Activated CD4-positive, alpha-beta T cell treated with anti-CD3 and anti-CD28 coated beads for 36 hours (primary cell): Measurements from ENCODE around the gene PRRT4. TPM values are rescaled to one million over a fixed set of nuclear protein-coding genes. Genes with fewer than 3 reads are reported as not detected.

Experiments
- ATAC-seq: fragments of 200-7000 bp; cut with Tn5 transposase; one replicate; pipeline ENCODE4 v1.10.0; 2021; ENCODE audit warnings: mild to moderate bottlenecking, moderate library complexity
- CTCF ChIA-PET: fragments of 350-600 bp; sonication (Branson Sonifier 250); formaldehyde crosslinking; loops from one replicate; lab custom pipeline; 2021; ENCODE audit warnings: antibody characterized with exemption; lab: Charles Lee
- POLR2A ChIA-PET: fragments of 350-600 bp; sonication (Branson Sonifier 250); formaldehyde crosslinking; loops from one replicate; lab custom pipeline; 2021; ENCODE audit warnings: antibody characterized with exemption, inconsistent platforms; lab: Charles Lee
- DNase-seq: peaks from one replicate; pipeline ENCODE4 v3.0.0-alpha.2; 2020
- H3K27ac Mint-ChIP-seq: one replicate; pipeline ENCODE4 v1.8.0; 2021; ENCODE audit warnings: mixed read lengths
- H3K27me3 Mint-ChIP-seq: one replicate; pipeline ENCODE4 v1.8.0; 2021; ENCODE audit warnings: mixed read lengths
- H3K36me3 Mint-ChIP-seq: one replicate; pipeline ENCODE4 v1.8.0; 2021; ENCODE audit warnings: low read depth, mixed read lengths
- H3K4me1 Mint-ChIP-seq: one replicate; pipeline ENCODE4 v1.8.0; 2021; ENCODE audit warnings: mixed read lengths
- H3K4me3 Mint-ChIP-seq: one replicate; pipeline ENCODE4 v1.8.0; 2021; ENCODE audit warnings: mild to moderate bottlenecking, moderate library complexity, mixed read lengths
- H3K9me3 Mint-ChIP-seq: one replicate; pipeline ENCODE4 v1.8.0; 2021; ENCODE audit warnings: low read depth, mixed read lengths
- intact Hi-C, 2 experiments: fragments of 100-400 bp; cut with DNase I in 1 of 2; cut with micrococcal nuclease in 1 of 2; formaldehyde crosslinking; loops; one replicate each; pipeline versions ENCODE4 v1.14.2 to v1.15.1; 2022 to 2024; cut with DNase I, micrococcal nuclease
- total RNA-seq, 2 experiments: library from RNA; stranded (reverse); gene quantifications; one replicate each; pipeline ENCODE4 v1.2.3, GENCODE V29; 2021

Gene PRRT4
- total RNA-seq, 2 experiments from 2014 or later, result 0.23 to 0.39 TPM

DNA sequence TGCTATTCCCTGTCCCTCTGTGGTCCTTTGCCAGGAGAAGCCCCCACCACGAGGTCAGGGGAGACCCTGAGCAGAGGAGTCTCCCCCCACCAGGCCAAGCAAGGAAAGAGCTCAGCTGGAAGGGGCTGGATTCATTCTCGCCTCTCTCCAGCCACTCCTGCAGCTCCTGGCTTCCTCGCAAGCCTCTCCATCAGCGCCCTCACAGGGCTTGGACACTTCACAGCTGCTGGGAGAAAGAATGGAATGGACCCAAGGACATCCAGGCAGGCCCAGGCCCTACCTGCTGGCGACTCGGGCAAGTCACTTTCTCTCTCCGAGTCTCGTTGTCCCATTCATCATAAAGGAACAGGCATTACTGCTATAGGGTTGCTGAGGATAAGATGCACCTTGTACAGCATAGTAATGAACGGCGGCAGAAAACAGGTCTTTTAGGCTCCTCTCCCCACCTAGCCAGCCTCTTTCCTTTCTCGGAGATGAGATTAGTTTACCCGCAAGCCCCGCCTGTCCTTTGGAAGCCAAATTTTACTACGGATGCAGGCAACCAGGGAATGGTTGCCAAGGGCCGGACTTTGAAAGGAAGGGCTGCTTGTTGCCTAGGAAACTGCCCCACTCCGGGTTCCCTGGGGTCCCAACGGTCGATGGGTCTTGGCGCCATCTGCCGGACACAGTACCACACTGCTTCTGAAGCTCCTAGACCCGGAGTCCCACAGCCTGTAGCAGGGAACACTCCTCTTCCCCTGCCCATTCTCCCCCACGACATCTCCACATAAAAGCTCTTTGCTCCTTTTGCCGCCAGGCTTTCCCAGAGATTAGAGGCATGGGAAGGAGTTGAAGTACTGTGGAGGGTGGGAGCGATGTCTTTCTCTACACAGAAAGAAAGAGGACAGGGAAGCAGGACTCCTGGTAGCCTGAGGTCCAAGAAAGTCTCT, 26.0 kb upstream of the PRRT4 start:
- ChIA-PET POLR2A (interaction anchor here (1.0 kb wide), 1 partner anchor 40 kb away, joined by 4 read pairs; no protein-coding TSS in a partner anchor), CTCF (interaction anchor here (0.6 to 14.4 kb wide), 31 partner anchors 8 to 492 kb away, joined by 3 to 321 read pairs (median 4); partner anchors contain the start of genes PRRT4 and RBM28)
- peak; percentile 84 for DNase-seq

DNA sequence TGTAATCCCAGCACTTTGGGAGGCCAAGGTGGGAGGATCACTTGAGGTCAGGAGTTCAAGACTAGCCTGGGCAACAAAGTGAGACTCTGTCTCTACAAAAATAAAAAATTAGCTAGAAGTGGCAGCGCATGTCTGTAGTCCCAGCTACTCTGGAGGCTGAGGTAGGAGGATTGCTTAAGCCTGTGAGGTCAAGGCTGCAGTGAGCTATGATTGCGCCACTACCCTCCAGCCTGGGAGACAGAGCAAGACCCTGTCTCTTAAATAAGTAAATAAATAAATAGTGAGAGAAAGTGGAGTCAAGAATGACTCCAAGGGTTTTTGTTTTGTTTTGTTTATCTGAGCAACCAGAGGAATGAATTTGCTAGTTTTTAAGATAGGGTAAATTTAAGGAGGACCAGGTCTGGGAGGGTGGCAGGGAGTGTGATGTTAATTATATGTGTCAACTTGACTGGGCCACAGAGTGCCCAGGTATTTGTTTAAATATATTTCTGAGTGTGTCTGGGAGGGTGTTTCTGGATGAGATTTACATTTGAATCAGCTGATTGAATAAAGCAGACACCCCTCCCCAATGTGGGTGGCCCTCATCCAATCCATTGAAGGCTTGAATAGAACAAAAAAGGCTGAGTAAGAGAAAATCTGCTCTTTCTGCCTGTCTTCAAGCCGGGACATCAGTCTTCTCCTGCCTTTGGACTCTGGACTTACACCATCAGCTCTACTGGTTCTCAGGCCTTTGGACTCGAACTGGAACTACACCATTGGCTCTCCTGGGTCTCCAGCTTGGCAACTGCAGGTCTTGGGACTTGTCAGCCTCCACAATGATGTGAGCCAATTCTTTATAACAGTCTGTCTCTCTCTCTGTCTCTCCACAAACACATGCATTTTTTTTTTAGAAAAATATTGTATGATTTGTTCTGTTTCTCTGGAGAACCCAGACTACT, 24.8 kb upstream of the PRRT4 start:
- POLR2A ChIA-PET, result no interaction called here
- H3K9me3 Mint-ChIP-seq, result no peaks in the 10 kb centered on the region
- CTCF ChIA-PET, result interaction anchor here (0.6 to 14.4 kb wide), 18 partner anchors 9 to 74 kb away, joined by 3 to 321 read pairs (median 5); partner anchors contain the start of genes PRRT4 and RBM28
- H3K27ac Mint-ChIP-seq, result no peak overlapping the region
- H3K4me1 Mint-ChIP-seq, result peaks cover 2% of the 10 kb centered on the region
- intact Hi-C loops, result no loop called here
- H3K27me3 Mint-ChIP-seq, result no peaks in the 10 kb centered on the region
- no peak overlapping the region for H3K4me3 Mint-ChIP-seq
- DNase-seq (no peak), ATAC-seq (no peak)
- no peaks in the 10 kb centered on the region for H3K36me3 Mint-ChIP-seq

More for the DNA sequence above, 26.0 kb upstream of the PRRT4 start:
- Mint-ChIP-seq H3K4me3 (no peak overlapping the region), H3K36me3 (no peaks in the 10 kb centered on the region), H3K9me3 (no peaks in the 10 kb centered on the region), H3K4me1 (peaks cover 2% of the 10 kb centered on the region), H3K27me3 (no peaks in the 10 kb centered on the region), H3K27ac (no peak overlapping the region)
- intact Hi-C loops, result loop anchor here (1.0 kb wide), 2 partner anchors 35 to 40 kb away; no protein-coding TSS in a partner anchor
- ATAC-seq, result peak; percentile 83

- DNase-seq (no peak), ATAC-seq (no peak)
- H3K27ac Mint-ChIP-seq, result no peak overlapping the region
- H3K27me3 Mint-ChIP-seq, result no peaks in the 10 kb centered on the region
- ChIA-PET POLR2A (no interaction called here), CTCF (interaction anchor here (14.4 kb wide), 1 partner anchor 37 kb away, joined by 321 read pairs; the partner anchor contains the start of gene RBM28)
- no peak overlapping the region for H3K4me3 Mint-ChIP-seq
- no peaks in the 10 kb centered on the region for H3K9me3 Mint-ChIP-seq
- H3K4me1 Mint-ChIP-seq, result peaks cover 2% of the 10 kb centered on the region
- no peaks in the 10 kb centered on the region for H3K36me3 Mint-ChIP-seq
- intact Hi-C loops, result no loop called here
Measured at GRCh38 chr7:128384726-128385125, 23.2 kb upstream of the PRRT4 start.

GRCh38 chr7:128383776-128384175, 22.3 kb upstream of the PRRT4 start:
- DNase-seq (no peak), ATAC-seq (no peak)
- no peaks in the 10 kb centered on the region for H3K9me3 Mint-ChIP-seq
- ChIA-PET POLR2A (interaction anchor here (1.0 kb wide), 1 partner anchor 40 kb away, joined by 3 read pairs; the partner anchor contains the start of gene RBM28), CTCF (interaction anchor here (1.0 to 14.4 kb wide), 3 partner anchors 16 to 42 kb away, joined by 3 to 321 read pairs (median 8); partner anchors contain the start of gene RBM28)
- no peak overlapping the region for H3K27ac Mint-ChIP-seq
- no peaks in the 10 kb centered on the region for H3K36me3 Mint-ChIP-seq
- intact Hi-C loops, result no loop called here
- no peak overlapping the region for H3K4me3 Mint-ChIP-seq
- peaks cover 2% of the 10 kb centered on the region for H3K4me1 Mint-ChIP-seq
- H3K27me3 Mint-ChIP-seq, result no peaks in the 10 kb centered on the region

- no peaks in the 10 kb centered on the region for H3K36me3 Mint-ChIP-seq
- no peaks in the 10 kb centered on the region for H3K4me1 Mint-ChIP-seq
- DNase-seq (peak; percentile 75), ATAC-seq (peak; percentile 66)
- H3K27ac Mint-ChIP-seq, result no peak overlapping the region
- POLR2A ChIA-PET, result no interaction called here
- no peaks in the 10 kb centered on the region for H3K9me3 Mint-ChIP-seq
- H3K4me3 Mint-ChIP-seq, result no peak overlapping the region
- intact Hi-C loops, result no loop called here
- no peaks in the 10 kb centered on the region for H3K27me3 Mint-ChIP-seq
- CTCF ChIA-PET, result interaction anchor here (0.7 to 14.4 kb wide), 16 partner anchors 8 to 80 kb away, joined by 3 to 321 read pairs (median 4); partner anchors contain the start of genes HILPDA and RBM28
Measured at GRCh38 chr7:128381161-128381821, 19.8 kb upstream of the PRRT4 start.

GRCh38 chr7:128380483-128381106, 19.1 kb upstream of the PRRT4 start:
- no peaks in the 10 kb centered on the region for H3K27me3 Mint-ChIP-seq
- no peak overlapping the region for H3K27ac Mint-ChIP-seq
- no peak for DNase-seq
- ATAC-seq, result no peak
- no peaks in the 10 kb centered on the region for H3K4me1 Mint-ChIP-seq
- H3K9me3 Mint-ChIP-seq, result no peaks in the 10 kb centered on the region
- H3K4me3 Mint-ChIP-seq, result no peak overlapping the region
- ChIA-PET CTCF (interaction anchor here (0.6 to 14.4 kb wide), 12 partner anchors 7 to 300 kb away, joined by 3 to 321 read pairs (median 7); partner anchors contain the start of genes HILPDA, METTL2B and RBM28), POLR2A (no interaction called here)
- intact Hi-C loops, result no loop called here
- no peaks in the 10 kb centered on the region for H3K36me3 Mint-ChIP-seq

GRCh38 chr7:128379900-128380479, 18.5 kb upstream of the PRRT4 start:
- DNase-seq (no peak), ATAC-seq (no peak)
- no peaks in the 10 kb centered on the region for H3K36me3 Mint-ChIP-seq
- CTCF ChIA-PET, result interaction anchor here (0.6 to 14.4 kb wide), 5 partner anchors 19 to 301 kb away, joined by 3 to 321 read pairs (median 3); partner anchors contain the start of genes METTL2B and RBM28
- no peaks in the 10 kb centered on the region for H3K4me1 Mint-ChIP-seq
- no peak overlapping the region for H3K4me3 Mint-ChIP-seq
- H3K27ac Mint-ChIP-seq, result no peak overlapping the region
- H3K9me3 Mint-ChIP-seq, result no peaks in the 10 kb centered on the region
- POLR2A ChIA-PET, result no interaction called here
- intact Hi-C loops, result no loop called here
- H3K27me3 Mint-ChIP-seq, result no peaks in the 10 kb centered on the region

GRCh38 chr7:128378637-128379036, 17.1 kb upstream of the PRRT4 start:
- POLR2A ChIA-PET, result no interaction called here
- Mint-ChIP-seq H3K4me1 (no peaks in the 10 kb centered on the region), H3K4me3 (no peak overlapping the region), H3K36me3 (no peaks in the 10 kb centered on the region), H3K9me3 (no peaks in the 10 kb centered on the region), H3K27ac (no peak overlapping the region), H3K27me3 (peaks cover 3% of the 10 kb centered on the region)
- ATAC-seq (no peak), DNase-seq (no peak)
- CTCF ChIA-PET, result interaction anchor here (0.7 to 2.9 kb wide), 4 partner anchors 8 to 48 kb away, joined by 3 to 20 read pairs (median 4); no protein-coding TSS in a partner anchor
- intact Hi-C loops, result no loop called here

GRCh38 chr7:128376077-128376476, 14.6 kb upstream of the PRRT4 start:
- Mint-ChIP-seq H3K4me3 (no peak overlapping the region), H3K36me3 (no peaks in the 10 kb centered on the region), H3K4me1 (no peaks in the 10 kb centered on the region), H3K27ac (no peak overlapping the region), H3K9me3 (no peaks in the 10 kb centered on the region), H3K27me3 (peaks cover 3% of the 10 kb centered on the region)
- intact Hi-C loops, result no loop called here
- ATAC-seq, result no peak
- POLR2A ChIA-PET, result no interaction called here
- DNase-seq, result no peak
- CTCF ChIA-PET, result interaction anchor here (2.9 kb wide), 1 partner anchor 11 kb away, joined by 20 read pairs; no protein-coding TSS in a partner anchor

- intact Hi-C loops, result no loop called here
- no peaks in the 10 kb centered on the region for H3K9me3 Mint-ChIP-seq
- no peak for ATAC-seq
- H3K4me3 Mint-ChIP-seq, result no peak overlapping the region
- H3K27ac Mint-ChIP-seq, result no peak overlapping the region
- H3K27me3 Mint-ChIP-seq, result peaks cover 3% of the 10 kb centered on the region
- ChIA-PET CTCF (interaction anchor here (1.0 to 2.2 kb wide), 7 partner anchors 14 to 51 kb away, joined by 3 to 11 read pairs (median 4); partner anchors contain the start of gene RBM28), POLR2A (no interaction called here)
- H3K4me1 Mint-ChIP-seq, result no peaks in the 10 kb centered on the region
- H3K36me3 Mint-ChIP-seq, result no peaks in the 10 kb centered on the region
- DNase-seq, result no peak
Measured at GRCh38 chr7:128374041-128374440, 12.6 kb upstream of the PRRT4 start.
